Kidney capillary endothelial cell (primary cell): ENCODE measurements around the gene DNAL4.

Experiments used
- DNase-seq: peaks from one replicate; pipeline ENCODE4 v3.0.0-alpha.2; 2018; ENCODE audit warnings: low spot score

The DNAL4 gene

DNA sequence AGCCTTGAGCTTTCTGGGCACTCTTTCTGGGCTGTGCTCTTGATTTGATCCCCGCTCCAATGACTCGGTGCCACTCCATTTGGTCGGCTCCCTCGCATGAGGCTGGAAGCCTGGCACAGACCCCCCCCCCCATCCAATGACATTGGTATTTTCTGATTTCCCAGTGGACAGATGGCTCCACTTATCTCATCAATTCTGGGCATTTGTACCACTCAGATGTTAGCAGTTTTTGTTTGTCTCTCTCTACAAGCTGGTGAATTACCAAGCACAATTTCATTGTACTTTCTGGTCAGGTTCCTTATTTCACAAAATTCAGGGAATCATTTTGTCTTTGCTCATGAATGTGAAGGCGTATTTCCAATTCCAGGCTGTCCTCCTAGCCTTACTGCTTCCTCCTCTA is 9.1 kb downstream of the DNAL4 start:
- DNase-seq: no peak

DNA sequence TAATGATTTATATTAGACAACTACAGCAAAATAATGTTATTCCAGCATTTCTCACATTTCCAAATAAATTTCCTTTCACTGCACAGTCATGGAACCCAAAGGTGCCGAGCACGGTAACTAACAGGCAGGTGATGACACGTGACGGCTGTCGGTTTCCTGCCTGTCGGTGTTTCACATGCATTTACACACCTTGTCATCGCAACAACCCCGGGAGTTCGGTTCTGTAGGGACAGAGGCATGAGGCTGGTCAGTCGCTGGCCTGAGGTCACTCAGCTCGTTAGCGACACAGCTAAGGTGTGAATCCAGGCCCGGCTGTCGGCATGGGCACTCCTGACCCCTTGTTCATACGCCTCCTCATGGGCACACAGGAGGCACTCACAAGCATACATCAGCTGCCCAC is 9.9 kb downstream of the DNAL4 start:
- DNase-seq: no peak

DNA sequence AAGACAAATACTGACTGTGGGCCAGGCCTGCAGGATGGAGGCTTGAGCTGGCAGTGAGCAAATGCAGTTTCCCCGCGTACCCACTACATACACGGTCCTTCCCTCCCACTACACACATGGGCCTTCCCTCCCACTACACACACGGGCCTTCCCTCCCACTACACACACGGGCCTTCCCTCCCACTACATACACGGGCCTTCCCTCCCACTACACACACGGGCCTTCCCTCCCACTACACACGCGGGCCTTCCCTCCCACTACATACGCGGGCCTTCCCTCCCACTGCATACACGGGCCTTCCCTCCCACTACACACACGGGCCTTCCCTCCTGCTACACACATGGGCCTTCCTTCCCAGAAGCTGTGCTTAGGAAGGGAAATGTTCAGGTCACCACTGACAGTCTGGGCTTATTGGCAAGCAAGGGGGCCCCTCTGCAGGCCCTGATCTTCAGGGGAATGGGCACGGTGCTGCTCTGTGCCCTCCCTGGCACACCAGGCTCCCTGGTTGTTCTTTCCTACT is 10.8 kb downstream of the DNAL4 start:
- DNase-seq: no peak

GRCh38 chr22:38782402-38783094 is 11.4 kb downstream of the DNAL4 start:
- no peak for DNase-seq

- no peak for DNase-seq
These were observed 12.9 kb downstream of the DNAL4 start for GRCh38 chr22:38781033-38781432.

- no peak for DNase-seq
These were observed 16.8 kb downstream of the DNAL4 start for GRCh38 chr22:38777087-38777671.

DNA sequence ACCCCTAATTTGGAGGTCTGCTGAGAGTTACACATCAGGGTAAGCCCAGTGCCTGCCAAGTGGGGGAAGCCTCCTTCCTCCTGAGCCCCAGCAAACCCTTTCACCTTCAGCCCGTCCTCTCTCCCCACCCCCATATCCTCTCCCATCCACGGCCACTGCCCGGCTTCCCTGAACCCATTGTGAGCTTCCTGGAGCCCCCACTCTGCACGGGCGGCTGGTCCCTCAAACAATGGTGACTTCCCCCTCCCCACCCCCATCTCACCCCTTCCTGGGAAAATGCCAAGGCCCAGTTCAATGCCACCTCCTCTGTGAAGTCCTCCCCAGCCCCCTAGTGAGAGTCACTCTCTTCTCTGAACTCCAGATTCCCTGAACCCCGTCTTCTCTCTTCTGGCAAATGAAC is 17.9 kb downstream of the DNAL4 start:
- DNase-seq: no peak

DNA sequence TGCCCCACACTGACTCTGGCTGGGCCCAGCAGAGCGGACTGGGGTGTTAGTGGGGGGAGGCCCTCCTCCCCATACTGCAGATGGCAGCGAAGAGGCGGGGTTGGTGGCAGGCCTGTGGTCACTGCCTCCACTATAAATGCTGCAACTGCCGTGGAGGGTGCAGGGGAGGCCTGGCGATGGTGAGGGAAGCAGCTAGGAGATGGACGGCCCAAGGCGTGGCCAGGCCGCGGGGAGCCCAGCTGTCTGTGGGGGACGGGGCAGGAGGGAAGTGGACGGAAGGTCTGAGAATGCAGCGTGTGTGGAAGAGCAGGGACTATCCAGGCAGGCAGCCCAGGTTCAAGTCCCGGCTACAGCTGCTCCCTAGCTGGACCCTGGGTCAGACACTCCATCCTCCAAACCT is 18.3 kb downstream of the DNAL4 start:
- DNase-seq: no peak

DNA sequence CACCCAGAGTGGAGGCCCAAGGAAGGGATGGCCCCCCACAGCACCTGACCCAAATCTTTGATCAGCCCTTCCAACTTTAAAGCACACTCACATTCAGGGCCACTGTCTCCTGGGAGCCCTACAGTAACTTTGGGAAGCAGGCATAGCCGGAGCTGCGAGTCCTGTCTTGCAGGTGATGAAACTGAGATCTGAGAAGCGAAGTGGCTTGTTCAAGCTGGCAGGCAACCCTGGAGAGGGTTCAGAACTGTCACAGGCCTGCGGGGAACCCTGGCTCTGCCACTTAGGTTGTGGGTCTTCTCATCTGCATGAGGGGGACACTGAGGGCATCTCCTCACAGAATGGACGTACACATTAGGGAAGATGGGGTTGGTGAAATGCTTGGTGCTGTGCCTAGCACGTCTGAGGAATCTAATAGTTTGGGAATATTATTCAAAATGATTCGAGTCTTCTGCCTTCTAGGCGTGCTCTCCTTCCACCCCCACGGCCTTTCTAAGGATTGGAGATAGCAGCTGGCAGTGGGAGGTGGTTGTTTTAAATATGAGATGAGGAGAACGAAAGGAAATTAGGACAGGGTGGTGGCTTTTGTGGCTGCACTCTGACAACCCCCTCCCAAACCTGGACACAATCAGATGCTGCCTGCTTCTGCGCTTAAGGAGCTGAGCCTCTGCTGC is 19.3 kb downstream of the DNAL4 start:
- DNase-seq: no peak

DNA sequence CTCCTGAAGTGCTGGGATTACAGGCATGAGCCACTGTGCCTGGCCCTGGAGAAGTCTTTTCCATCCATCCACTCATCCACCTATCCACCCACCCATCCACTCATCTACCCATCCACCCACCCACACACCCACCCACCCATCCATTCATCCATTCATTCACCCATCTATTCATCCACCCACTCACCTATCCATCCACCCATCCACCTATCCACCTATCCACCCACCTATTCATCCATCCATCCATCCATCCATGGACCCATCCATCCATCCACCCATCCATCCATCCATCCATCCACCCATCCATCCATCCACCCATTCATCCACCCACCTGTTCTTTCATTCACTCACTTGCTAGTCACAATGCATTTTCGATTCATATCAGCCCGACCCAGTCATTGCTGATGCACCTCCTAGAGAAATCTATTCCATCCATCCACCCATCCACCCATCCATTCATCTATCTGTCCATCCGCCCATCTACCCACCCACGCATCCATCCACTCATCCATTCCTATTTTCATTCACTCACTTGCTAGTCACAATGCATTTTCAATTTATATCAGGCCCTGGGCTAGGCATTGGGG is 20.5 kb downstream of the DNAL4 start:
- no peak for DNase-seq

DNA sequence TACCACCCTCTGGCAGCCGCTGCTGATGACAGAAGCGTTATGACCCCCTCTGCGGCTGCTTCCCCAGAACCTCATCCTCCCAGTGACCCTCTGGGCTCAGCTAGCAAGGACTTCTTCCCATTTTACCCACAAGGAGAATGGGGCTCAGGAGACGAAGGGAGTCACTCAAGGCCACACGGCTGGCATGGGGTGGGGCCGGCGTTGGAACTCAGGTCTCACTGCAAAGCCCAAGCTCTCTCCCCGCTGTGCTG is 21.4 kb downstream of the DNAL4 start:
- DNase-seq: no peak

DNA sequence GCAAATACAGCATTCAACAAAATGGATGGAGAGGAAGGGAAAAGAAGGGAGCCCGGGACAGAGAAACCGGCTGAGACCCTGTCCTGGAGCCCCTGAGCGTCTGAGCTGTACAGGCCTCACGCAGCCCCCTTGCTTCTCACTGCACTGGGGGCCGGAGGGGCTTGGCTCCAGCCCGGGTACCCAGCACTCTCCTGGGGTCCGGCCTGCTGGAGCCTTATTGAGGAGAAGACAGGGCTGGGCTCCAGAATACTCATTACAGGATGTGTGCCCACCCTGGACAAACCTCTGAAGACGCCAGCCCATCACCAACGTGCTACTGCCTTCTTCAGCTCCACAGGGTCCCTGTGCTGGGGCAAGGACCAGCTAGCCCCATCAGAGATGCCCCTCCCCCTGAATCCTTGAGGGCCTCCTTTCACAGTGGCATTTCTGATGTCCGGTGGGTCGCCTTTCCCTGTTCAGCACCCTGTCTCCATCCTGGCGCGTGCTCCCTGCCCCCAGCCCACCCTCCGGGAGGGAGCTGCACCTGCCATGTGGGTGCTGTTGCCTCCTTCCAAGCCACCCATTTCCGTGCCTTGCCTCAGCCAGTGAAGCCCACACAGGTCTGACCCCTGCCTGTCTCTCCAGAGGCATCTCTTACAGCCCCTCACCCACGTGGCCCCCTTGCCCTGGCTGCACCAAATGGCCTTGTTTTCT is 23.5 kb downstream of the DNAL4 start:
- no peak for DNase-seq

DNA sequence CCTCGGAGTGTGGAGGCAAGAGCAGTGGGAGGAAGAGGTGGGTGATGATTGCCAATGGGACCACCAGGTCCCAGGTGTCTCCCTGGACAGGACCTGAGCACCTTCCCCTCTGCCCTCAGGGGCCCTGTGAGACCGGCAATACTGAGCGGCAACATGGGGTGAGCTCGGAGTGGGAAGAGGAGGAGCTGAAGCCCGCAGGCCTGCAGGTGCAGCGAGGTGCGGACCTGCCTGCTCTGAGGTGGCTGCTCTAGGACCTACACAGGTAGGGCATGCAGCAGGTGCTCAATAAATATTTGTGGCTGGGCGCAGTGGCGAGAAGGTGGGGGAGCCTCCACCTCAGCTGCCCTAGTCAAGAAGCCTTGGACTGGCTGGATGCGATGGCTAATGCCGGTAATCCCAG is 25.9 kb downstream of the DNAL4 start:
- DNase-seq: no peak

DNA sequence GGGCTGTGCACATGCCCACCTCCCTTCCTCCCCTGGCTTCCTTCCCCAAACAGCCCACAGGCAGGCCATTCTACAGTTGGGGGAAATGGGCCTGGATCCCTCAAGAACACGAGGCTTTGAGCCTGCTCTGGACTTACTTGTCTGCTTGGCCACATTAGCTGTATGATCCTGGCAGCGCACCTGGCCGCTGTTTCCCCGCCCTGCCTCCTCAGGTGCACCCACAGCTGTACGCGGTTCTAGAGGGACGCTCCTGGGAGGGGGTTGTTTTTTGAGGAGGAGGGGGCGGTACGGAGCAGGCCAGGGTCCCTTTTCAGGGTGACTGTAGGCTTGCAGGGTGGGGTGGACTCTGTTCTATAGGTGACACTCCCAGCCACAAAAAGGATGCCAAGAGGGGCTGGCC is 26.6 kb downstream of the DNAL4 start:
- no peak for DNase-seq

- DNase-seq: peak; percentile 50
These were observed 27.7 kb downstream of the DNAL4 start for GRCh38 chr22:38766076-38766777.

DNA sequence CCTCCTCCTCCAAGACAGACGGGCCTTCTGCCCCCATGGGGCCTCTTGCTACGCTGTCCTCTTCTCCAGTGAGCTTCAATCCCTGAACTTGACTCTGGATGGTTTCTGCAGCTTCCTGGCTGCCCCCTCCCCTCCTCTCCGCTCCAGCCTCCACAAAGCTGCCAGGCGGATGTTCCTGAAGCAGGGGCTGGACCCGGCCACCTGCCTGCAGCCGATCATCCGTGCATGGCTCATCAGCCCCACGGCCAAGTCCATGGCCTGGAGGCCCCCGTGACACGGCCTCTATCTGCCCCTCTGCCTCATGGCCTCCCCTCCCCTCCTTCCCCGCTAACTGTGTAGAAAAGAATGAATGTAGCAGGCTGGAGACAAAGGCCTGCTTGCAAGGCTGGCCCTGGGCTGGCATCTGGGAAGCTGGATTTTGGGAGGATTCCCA is 31.4 kb downstream of the DNAL4 start:
- no peak for DNase-seq

DNA sequence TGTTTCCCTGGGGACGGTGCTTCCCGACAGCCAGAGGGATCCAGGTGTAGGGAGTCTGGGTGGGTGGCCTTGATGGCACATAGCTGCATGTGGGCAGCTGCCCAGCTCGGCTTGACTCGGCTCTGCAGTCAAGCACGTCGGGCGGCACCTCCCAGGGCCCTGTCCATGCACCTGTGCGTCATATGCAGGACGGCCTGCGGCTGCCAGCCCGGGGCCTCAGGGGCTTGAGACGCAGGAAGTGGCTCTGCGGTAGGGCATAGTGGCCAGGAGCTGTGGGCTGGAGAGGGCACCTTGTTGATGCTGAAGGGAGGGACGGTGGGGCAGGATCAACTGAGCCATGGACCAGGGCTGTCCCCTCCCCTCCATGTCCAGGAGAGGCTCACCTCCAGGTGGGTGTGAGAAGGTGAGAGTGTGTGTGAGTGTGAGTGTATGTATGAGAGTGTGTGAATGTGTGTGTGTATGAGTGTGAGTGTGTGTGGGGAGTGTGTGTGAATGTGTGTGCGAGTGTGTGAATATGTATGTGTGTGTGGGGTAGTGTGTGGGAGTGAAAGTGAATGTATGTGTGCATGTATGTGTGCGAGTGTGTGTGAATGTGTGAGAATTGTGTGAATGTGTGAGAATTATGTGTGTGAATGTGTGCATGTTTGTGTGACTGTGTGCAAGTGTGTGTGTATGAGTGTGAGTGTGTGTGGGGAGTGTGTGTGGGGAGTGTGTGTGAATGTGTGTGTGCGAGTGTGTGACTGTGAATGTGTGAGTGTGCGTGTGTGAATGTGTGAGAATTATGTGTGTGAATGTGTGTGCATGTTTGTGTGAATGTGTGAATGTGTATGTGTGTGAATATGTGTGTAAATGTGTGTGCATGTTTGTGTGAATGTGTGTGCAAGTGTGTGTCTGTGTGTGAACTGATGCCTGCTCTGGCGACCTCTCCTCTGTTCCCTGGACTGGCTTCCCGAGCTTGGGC is 32.5 kb downstream of the DNAL4 start:
- DNase-seq: no peak

DNA sequence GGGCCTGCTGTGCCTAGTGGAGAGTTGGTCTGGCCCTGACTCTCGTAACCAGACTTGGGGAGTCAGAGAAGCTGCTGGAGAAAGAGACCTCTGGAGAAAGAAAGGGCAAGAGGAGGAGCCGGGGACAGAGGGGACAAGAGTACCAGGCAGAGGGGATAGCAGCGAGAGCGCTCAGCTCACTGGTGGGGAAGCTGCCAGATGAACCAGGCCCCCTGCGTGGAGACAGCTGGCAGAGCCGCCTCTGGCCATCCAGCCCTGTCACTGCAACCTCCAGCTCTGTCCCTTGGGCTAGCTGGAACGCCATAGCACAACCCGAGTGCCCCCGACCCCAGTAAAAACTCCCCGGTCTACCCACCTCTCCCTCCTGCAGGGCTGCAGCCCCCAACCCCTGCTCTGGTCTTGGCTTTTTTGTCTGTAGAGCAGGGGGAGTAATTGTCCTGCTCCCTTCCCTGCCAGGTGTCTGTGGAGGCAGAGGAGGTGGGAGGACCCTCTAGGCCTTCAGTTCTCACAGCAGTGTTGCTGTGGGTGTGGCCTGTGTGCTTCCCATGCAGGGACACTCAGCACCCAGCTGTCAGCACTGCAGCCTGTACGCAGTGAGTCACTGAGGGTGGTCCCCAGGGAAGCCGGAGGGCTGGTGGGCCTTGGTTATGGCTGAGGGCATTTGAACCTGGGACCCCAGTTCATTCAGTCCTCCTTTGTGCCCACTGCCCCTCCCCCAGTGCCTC is 33.3 kb downstream of the DNAL4 start:
- no peak for DNase-seq

GRCh38 chr22:38759005-38759404 is 34.9 kb downstream of the DNAL4 start:
- DNase-seq: no peak

DNA sequence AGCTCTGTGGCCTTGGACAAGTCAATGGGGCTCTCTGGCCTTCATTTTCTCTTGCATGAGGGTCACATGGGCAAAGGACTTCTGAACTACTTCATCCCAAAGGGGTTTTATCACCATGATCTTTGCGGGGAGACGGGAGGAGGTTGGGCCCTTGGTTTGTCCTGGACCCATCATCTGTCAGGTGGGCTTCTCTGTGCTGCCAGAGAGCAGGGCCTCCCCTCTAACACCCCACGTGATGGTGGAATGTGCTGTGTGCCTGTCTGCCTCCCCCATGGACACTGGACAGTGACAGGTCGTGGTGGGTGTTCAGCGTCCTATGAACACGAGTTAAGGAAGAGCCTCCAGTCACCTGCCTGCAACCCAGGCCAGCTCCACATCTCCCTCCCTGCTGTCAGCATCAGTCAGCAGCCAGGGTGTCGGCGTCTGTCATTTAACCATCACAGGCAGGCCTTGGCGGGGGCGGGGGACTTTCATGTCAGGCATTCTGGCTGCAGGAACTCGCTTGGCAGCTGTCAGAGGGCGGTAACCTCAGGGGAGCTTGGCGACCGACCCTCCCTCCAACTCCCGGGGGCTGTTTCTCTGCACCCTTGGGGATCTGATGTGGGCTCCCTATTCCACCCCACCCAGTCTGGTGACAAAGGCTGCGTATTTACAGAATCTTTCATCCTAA is 35.5 kb downstream of the DNAL4 start:
- DNase-seq: no peak
